ENCODE results near the gene DBH.

The DBH gene

GRCh38 chr9:133708246-133709014 is 72.3 kb downstream of the DBH start:
- no CpG with 5 or more reads among the region's 30 CpGs for WGBS, 2 donors (ENCODE audit: extremely low coverage in 2 of 2, insufficient read length in 2 of 2, insufficient replicate concordance in 1 of 2)
- H3K27me3 ChIP-seq (ENCODE audit: control insufficient read depth in 3 of 3, insufficient read depth in 3 of 3, low read depth in 1 of 3, low read length in 3 of 3): no peaks in the 10 kb centered on the region
- H4K91ac ChIP-seq (ENCODE audit: low read depth, low read length, poor library complexity): no peak overlapping the region
- peak overlapping the region; percentile 33 for H2BK5ac ChIP-seq (ENCODE audit: low read length)
- no peaks in the 10 kb centered on the region for H3K9me3 ChIP-seq (replicated peaks in 1 of 2; ENCODE audit: control insufficient read depth in 2 of 2, insufficient read depth in 1 of 2, low read depth in 1 of 2, low read length in 2 of 2)
- H3K18ac ChIP-seq (ENCODE audit: low read length): no peak overlapping the region
- no peak overlapping the region for H3K4ac ChIP-seq (ENCODE audit: low read length)
- peak overlapping the region; percentile 14 for H3K23ac ChIP-seq (ENCODE audit: low read depth, low read length, poor library complexity)
- no peak overlapping the region for H2AFZ ChIP-seq (ENCODE audit: low read length)
- H2BK15ac ChIP-seq (ENCODE audit: low read length): peak overlapping the region; percentile 20
- peak overlapping the region; percentile 15 for H2AK5ac ChIP-seq (ENCODE audit: low read depth, low read length)
- no peak overlapping the region for H3K4me3 ChIP-seq (ENCODE audit: low read length in 2 of 2)
- no peak overlapping the region for H3K27ac ChIP-seq (replicated peaks; ENCODE audit: low read length)
- H3K4me1 ChIP-seq (ENCODE audit: control insufficient read depth in 2 of 2, insufficient read depth in 1 of 2, low read depth in 1 of 2, low read length in 2 of 2): peaks cover 3 to 8% of the 10 kb centered on the region in 2 donors
- no peaks in the 10 kb centered on the region for H3K36me3 ChIP-seq (replicated peaks in 1 of 2; ENCODE audit: control insufficient read depth in 2 of 2, insufficient read depth in 2 of 2, low read length in 2 of 2)
- no peak overlapping the region for H4K8ac ChIP-seq (ENCODE audit: low read depth, low read length)
- no peak overlapping the region for H3K4me2 ChIP-seq (ENCODE audit: insufficient read depth, low read length, poor library complexity, severe bottlenecking)
- DNase-seq (ENCODE audit: low spot score): no peak
- H2BK12ac ChIP-seq (ENCODE audit: low read length): no peak overlapping the region
- H2BK120ac ChIP-seq (ENCODE audit: low read depth, low read length): no peak overlapping the region
- H3K79me1 ChIP-seq (ENCODE audit: low read depth, low read length): peaks cover 2% of the 10 kb centered on the region
- H3K14ac ChIP-seq (ENCODE audit: low read length): no peak overlapping the region
- H3K9ac ChIP-seq (ENCODE audit: low read depth, low read length, poor library complexity): no peak overlapping the region

All from neuronal stem cell (in vitro differentiated cells).